Activated T-helper 9 cell treated with anti-CD3 and anti-CD28 coated beads, Interleukin-2, amount 50 U/mL, for 16 hours (primary cell): ENCODE data around the gene TMEM119.

Experiments used
- DNase-seq: peaks from one replicate; pipeline ENCODE4 v3.0.0-alpha.2; 2020; ENCODE audit warnings: low read depth

The TMEM119 gene

DNA sequence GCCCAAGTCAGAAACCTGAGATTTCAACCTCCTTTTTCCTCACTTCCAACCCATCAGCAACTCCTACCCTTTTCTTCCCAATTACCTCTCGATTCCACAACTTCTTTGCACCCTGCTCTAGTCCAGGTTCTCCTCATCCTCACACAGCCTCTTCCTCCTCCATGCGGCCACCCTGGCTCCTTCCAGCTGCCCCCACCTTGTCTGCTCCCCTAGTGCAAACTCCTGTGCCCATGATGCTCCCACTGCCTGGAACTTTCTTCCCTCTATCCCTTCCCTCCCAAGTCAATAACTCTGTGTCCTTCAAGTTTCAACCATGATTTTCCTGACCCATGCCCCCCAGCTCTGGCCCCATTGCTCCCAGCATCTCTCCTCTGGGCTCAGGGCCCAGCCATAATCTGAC lies 18.5 kb upstream of the TMEM119 start:
- no peak for DNase-seq

DNA sequence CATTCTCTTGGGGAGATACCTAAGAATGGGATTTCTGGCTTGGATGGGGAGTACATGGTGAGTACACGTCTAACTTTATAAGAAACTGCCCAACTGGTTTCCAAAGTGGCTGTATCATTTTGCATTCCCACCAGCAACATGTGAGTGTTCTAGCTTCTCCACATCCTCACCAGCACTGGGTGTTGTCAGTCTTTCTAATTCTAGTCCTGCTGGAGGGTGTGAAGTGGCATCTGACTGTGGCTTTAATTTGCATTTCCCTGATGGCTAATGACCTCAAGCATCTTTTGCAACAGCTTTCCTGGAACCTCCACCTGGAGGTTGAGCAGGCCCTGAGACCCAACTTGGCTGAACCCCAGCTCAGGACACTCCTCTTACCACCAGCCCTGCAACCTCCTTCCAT lies 18.0 kb upstream of the TMEM119 start:
- DNase-seq = no peak

DNA sequence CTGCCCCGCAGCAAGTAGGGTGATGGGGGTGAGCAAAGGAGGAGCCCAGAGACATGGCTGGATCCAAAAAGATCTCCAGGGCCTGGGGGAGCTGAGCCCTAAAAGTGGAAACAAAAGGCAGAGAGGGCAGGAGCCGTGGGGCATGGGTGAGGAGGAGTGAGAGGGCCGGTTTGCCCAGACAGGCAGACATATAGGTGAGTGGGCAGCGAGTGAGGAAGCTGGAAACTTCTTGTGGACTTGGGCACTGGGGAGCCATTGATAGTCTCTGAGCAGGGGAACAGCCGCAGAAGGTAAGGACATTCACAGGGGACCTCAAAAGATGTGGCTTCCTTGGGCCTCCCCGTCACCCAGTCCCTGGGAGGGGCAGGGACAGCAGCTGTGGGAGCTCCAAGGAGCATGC lies 16.8 kb upstream of the TMEM119 start:
- DNase-seq = no peak

DNA sequence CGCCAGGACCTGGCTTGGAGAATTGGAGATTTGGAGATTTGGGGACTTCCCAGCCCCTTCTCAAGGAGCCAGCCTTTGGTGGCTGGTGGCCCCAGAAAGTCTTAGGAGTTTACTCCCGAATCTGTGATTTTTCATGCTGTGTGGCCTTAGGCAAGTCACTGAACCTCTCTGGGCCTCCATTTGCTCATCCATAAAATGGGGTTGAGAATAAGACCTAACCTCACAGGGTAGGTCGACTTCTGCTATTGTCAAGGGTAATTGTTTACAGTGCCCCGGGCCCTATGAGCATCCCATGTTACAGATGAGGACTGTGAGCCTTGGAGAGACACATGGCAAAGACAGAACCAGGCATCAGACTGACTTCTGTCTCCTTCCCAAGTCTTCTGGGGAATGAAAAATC lies 16.2 kb upstream of the TMEM119 start:
- no peak for DNase-seq

DNA sequence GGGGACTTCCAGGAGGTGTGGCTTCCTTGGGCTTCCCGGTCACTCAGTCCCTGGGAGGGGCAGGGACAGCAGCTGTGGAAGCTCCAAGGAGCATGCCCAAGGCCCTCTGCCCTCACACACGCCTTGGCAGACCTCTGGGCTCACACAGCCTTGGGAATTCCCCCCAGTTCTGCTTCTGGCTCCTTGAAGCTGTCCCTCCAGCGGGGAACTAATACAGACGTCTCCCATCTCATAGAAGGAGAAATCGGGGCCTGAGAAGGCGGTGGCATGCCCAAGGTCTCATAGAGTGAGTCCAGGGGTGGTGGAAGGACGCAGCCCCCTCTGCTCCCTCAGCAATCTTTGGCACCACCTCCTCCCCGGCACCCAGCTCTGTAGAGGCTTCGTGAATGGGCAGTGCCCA lies 15.7 kb upstream of the TMEM119 start:
- DNase-seq = no peak

DNA sequence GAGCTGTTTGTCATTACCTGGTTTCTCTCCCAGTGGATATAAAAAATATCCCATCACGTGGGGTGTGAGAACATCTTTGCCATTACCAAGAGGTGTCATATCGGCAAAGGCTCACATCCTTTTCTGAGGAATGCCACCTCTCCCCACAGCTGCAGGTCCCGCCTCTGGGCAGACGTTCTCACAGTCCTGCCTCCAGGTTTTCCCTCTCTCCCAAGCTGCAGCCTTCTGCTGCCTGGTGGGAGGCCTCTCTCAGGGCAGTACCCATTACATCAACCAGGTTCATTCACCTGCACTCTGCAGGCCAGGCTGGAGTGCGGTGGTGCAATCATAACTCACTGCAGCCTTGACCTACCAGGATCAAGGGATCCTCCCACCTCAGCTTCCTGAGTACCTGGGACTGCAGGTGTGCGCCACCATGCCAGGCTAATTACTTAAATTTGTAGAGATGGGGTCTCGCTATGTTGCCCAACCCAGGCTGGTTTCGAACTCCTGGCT lies 15.0 kb upstream of the TMEM119 start:
- DNase-seq = no peak

DNA sequence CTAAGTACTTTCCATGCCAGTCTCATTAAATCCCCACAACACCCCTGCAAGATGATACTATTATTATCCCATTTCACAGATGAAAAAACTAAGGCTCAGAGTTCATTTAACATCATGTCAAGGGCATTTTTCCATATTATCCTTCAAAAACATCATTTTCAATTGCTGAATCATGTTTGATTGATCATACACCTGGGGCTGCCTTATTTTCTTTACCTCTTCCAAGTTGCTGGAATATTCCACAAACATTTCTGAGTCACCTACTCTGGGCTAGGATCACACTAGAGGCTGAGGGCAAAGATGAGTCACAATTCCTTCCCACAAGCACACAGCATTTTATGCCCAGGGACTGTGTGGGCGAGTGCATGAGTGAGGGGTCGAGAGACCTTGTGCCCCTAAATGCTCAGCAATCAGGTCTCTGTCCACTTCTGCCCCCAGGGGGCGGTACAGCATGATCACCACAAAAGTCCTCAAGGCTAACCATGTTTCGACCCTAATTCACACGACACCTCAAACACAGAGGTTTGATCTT lies 14.1 kb upstream of the TMEM119 start:
- peak; percentile 42 for DNase-seq

DNA sequence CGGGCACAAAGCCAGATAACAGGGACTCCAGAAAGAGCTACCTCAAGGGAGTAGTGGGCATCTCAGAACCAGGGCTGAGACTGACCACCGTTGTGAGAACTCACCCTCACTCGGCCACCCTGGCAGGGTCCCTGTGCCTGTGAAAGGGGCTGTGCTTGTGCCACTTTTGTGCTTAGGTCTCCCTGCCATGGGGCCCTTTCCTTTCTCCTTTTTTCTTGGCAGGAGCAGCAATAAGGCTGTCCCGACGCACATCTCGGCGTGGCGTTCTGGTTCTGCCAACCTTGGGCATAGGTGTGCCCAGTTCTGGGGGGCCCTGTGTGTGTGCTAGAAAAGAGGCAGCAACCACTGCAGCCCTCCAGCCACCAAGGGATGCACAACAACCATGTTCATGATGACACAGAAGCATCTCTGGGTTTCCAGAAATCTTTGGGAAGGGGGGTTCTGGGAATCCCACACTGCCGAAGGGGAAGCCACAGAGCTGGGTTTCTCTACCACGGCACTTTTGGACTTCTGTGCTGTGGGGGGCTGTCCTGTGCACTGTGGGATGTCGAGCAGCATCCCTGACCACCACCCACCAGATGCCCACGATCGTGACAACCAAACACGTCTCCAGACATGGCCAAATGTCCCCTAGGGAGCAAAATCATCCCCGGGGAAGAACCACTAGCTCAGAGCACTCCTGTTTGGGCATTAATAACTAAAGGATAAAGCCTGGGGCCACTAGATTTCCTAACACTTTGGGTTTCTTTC lies 13.1 kb upstream of the TMEM119 start:
- no peak for DNase-seq

DNA sequence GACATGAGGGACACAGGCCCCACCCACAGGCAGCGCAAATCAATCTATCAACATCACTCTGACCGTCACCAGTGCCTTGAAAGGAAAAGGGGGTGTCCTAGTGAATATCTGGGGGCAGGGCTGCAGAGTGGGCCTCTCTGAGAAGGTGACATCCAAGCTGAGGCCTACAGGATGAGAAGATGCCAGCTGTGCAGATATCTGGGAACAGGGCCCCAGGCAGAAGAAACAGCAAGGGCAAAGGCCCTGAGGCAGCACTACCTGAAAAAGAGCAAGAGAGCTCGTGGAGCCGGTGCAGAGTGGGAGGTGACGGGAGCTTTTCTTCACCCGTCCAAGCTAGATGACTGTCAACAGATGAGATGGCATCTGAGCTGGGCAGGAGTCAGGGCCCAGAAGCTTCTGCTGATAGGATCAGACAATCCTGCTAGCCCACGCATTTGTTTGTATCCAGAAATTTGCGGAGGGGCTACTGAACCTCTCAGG lies 12.5 kb upstream of the TMEM119 start:
- DNase-seq = no peak

DNA sequence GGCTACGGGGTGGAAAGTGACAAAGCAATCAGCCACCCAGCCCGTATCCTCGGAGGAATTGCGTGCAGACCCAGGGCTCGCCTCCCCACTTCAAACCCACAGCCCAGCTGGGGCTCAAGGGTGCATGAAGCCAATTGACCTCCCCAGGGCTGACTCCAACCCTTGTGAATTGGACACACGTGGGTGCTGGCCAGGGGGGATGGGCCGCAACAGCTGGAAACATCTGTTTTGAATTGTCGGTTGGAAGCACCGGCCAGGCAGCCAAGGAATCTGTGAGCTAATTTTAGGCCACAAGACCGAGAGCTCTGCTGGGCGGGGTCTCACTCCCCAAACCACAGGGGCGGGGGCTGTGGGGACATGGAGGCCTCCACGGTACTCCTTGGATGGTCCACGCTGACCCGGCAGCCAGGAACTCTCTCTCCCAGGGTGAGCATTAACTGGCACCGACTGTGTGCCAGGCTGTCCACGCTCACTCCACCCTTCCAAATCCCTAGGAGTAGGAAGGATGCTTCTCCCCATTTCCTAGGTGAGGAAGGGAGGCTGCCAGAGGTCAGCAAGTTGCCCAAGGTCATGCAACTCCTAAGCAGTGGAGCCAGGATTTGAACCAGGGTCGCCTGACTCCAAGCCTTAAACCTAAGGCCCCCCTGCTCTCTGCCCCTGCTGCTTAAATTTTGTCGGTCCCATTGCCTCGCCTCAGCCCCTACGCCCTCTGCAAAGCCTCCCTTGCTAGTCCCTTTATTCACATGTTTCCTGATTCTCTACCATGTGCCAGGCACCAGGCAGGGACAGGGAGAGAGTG lies 11.9 kb upstream of the TMEM119 start:
- DNase-seq = no peak

DNA sequence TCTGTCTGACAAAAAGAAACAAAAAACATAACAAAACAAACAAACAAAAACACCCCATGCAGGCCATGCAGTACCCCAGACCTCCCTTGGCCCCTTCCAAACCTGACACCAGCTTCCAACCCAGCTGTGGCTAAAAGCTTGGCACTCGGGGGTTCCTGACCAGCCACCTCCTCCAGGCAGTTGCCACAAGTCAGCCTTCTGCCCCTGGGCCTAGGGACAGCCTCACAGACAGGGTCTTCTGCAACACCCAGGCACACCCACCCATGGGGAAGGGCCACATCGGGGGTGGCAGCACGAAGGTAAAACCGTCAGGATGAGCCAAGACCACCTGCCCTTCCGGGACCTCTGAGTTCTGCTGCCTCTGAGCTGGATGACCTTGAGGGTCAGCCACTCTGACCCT lies 10.7 kb upstream of the TMEM119 start:
- DNase-seq = no peak

DNA sequence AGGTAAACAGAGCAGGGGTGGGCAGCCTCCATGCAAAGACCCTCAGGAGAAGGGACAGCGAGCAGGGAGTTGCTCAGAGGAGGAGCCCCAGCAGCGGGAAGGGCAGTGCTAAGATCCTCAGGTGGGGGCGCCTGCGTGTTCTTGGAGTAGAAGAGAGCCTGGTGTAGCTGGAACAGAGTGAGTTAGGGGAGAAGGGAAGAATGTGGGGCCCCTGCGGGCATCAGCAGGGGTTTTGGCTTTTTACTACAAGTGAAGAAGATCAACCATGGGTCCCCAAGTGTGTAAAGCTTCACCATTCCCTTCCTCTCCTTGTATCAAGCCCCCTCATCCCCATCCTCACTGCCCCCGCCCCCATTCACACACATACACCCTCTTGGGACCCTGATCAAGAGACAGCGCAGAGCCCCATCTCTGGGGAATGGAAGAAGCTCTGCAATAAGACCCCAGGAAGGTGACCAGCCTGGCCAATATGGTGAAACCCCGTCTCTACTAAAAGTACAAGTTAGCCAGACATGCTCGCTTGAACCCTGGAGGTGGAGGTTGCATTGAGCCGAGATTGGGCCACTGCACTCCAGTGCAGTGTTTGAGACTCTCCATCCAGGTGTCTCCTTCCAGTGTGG lies 10.2 kb upstream of the TMEM119 start:
- DNase-seq = no peak

DNA sequence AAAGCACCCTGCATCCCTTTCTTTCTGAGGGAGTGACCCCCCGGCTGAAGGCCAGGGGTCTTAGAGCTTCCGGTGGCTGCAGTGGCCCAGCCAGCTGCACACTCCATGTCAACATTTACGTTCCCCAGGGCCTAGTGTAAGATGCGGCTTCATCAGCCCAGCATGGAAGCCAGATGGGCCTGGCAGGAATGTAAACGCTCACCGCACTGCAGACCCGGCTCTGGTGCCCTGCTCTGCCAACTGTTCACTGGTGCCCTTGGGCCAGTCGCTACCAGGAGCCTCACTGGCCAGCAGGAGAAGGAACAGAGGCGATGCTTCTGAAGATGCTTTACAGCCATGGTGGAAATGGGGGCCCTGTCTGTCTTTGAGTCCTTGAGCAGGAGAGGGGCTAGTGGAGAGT lies 8.6 kb upstream of the TMEM119 start:
- no peak for DNase-seq

DNA sequence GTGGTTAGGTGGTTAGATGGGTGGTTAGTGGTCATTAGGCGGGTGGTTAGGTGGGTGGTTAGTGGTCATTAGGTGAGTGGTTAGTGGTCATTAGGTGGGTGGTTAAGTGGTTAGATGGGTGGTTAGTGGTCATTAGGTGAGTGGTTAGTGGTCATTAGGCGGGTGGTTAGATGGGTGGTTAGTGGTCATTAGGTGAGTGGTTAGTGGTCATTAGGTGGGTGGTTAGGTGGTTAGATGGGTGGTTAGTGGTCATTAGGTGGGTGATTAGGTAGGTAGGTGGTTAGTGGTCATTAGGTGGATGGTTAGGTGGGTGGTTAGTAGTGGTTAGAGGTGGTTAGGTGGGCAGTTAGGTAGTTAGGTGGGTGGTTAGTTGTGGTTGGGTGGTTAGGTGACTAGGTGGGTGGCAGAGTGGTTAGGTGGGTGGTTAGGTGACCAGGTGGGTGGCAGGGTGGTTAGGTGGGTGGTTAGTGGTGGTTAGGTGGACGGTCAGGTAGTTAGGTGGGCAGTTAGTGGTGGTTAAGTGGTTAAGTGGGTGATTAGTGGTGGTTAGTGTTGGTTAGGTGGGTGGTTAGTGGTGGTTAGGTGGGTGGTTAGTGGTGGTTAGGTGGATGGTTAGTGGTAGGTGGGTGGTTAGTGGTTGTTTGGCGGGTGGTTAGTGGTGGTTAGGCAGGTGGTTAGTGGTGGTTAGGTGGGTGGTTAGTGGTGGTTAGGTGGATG lies 8.0 kb upstream of the TMEM119 start:
- DNase-seq = no peak

DNA sequence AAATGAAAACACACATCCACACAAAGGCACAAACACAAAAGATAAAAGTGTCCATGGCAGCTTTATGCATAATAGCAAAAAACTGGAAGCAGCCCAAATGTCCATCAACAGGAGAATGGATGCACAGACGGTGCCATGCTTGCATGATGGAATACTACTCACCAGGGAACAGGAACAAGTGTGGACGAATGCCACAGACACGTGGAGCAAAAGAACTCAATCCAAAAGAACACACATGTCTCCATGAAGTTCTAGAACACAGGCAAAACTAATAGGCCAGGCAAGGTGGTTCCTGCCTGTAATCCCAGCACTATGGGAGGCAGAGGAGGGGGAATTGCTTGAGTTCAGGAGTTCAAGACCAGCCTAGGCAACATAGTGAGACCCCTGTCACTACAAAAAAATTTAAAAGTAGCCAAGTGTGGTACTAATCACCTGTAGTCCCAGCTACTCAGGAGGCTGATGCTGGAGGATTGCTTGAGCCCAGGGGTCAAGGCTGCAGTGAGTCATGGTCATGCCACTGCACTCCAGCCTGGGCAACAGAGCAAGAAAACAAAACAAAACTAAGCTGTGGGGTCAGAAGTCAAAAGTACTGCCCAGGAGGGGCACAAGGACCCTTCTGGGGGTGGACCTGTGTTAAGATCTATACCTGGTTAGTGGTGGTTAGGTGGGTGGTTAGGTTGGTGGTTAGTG lies 7.3 kb upstream of the TMEM119 start:
- DNase-seq = no peak

DNA sequence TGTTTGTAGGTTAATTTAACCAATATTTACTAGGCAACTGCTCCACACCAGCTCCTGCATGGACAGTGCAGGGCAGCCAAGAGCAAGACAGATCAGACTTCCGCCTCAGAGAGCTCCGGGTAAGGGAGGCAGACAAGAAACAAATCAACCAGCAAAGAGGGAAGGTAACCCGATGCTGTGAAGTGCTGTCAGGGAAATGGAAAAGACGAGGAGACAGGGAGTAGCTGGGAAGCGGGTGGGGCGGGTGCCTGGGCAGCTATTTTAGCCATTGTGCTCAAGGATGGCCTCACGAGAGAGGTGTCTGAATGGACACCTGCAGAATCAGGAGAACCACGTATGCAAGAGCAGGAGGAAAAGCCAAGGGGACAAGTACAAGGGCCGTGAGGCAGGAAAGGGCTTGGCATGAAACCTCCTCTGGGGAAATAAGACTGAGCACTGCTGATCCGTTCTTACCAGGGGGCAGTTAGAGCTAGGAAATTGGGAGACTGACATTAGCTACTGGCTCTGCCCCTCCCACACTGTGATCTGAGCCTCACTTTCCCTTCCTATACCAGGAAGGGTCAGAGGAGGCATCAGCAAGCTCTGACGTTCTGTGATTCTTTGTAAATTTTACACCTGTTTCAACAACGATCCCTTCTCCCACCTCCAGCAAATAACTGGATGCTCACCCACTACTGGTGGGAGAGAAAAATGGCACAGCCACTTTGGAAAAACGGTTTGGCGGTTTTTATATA lies 6.5 kb upstream of the TMEM119 start:
- no peak for DNase-seq

DNA sequence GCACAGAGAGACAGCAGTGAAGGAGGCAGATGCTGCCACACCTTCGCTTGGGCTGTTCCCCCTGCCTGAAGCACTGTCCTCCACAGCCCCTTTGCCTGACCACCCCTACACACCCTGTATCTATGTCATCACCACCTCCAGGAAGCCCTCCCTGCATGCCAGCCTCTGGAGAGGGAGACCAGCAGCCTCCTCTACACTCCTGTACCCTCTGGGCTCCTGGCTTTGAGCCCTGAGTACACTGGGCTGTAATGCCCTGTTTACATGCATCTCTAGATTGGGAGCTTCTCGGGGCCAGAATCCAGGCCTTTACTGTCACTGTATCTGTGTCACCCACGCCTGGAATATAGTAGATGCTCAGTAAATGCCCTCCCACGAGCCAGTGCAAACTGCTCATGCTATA lies 5.9 kb upstream of the TMEM119 start:
- DNase-seq = no peak

DNA sequence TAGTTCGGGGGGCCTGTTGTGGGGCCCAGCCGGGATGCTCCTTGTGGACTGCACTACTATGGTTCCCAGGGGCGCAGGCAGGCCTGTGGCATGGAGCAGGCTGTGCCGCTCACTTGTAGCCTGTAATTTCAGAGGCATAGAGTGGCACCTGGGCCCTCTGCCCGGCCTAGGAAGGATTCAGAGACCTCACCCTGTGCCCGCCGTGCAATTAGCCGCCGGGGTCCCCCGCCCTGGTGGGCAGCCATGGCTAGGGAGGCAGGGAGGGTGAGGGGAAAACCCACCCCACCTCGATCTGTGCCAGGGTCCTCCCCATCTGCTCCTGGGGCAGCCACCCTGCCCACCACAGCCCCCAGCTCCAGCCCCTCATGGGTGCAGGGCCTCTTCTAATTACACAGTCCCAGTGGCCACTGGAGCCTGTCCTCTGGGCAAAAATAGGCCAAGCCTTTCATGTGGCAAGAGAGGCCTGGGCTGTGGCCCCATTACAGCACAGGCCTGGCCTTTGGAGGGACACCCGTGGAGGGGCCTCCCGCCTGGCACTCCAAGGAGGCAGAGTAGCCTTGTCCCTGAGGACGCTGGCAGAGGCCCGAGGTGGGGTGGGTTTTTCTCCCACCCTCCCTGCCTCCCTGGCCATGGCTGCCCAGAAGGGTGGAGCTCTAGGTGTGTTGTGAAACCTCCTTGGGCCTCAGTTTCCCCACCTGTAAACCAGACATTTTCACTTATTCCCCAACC lies 5.3 kb upstream of the TMEM119 start:
- no peak for DNase-seq

DNA sequence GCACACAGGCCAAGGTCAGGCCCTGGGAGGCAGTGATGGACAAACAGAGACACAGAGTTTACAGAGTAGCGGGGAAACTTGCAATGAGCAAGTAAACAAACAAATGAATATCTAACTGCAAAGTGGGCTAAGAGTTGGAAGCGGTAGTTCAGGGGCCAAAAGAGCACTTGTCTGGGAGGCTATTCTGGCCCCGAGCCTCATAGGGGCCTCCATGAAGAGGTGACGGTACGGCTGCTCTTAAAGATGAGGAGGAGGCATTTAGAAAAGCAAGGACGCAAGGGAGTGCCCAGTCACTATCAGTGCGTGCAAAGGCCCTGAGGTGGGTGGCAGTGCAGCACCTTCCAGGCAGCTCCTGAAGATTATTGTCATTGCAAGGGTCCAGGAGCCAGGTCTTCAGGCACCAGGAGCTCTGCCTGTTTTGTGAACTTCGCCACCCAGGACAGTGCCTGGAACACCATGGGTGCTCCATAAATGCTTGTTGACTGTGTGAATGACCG lies 4.4 kb upstream of the TMEM119 start:
- no peak for DNase-seq

DNA sequence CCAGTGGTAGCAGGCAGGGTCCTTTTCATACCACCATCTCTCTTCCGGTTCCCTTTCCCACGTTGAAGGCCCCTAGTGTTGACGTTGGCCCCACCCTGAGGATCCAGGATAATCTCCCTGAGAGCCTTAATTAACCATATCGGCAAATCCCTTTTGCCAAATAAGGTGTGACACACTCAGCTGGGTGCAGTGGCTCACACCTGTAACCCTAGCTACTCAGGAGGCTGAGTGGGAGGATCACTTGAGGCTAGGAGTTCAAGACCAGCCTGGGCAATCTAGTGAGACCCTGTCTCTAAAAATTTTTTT lies 2.8 kb upstream of the TMEM119 start:
- DNase-seq = no peak
